Breast epithelium (tissue), 3 donors: Measurements from ENCODE around the gene CEP89.

ENCODE experiments used
- CTCF ChIP-seq, 3 donors: fragments of 450-650 bp; IDR thresholded peaks; one replicate each; pipeline ENCODE4 v1.5.1; 2016 to 2017; ENCODE audit warnings: antibody characterized with exemption in 3 of 3, mild to moderate bottlenecking in 3 of 3, moderate library complexity in 3 of 3
- POLR2AphosphoS5 ChIP-seq, 3 donors: sonication (generic); formaldehyde crosslinking; IDR thresholded peaks; one replicate each; pipeline ENCODE4 v1.6.1; 2017; ENCODE audit warnings: antibody characterized with exemption in 3 of 3

GRCh38 chr19:32909257-32909656, 62.5 kb downstream of the CEP89 start:
- TF ChIP-seq CTCF (IDR thresholded peaks at IDR 0.05) (no peak), POLR2AphosphoS5 (IDR thresholded peaks at IDR 0.05) (no peak)
